IMR-90 (cell line): ENCODE results near the gene PINLYP. TPM values are rescaled to one million over a fixed set of nuclear protein-coding genes. Genes with fewer than 3 reads are reported as not detected.

Experiments
- ATAC-seq: fragments of 200-7000 bp; cut with Tn5 transposase; 2 replicates; pipeline ENCODE4 v1.9.1; 2020; ENCODE audit warnings: low read depth, mild to moderate bottlenecking, moderate library complexity
- BruUV-seq: library from RNA; stranded (reverse); fragments of 400-500 nt; replicated peaks from 2 replicates; lab custom pipeline; 2021; lab: Mats Ljungman, UMichigan
- CTCF ChIA-PET: fragments of 300-600 bp; formaldehyde crosslinking; extraction: SDS; loops from one replicate; lab custom pipeline; 2021; ENCODE audit warnings: antibody characterized with exemption; lab: Yijun Ruan, JAX
- POLR2A ChIA-PET: fragments of 300-600 bp; sonication (Branson Sonifier 250); formaldehyde crosslinking; loops from one replicate; lab custom pipeline; 2022; ENCODE audit warnings: antibody characterized with exemption; ENCODE audit not compliant: unreplicated experiment; lab: Charles Lee
- DNase-seq: peaks from one replicate; pipeline ENCODE4 v3.0.0; 2013
- H2AFZ ChIP-seq: replicated peaks from 2 replicates; pipeline ENCODE3; 2013; ENCODE audit warnings: low read length, mild to moderate bottlenecking; ENCODE audit not compliant: poor library complexity
- H2AK5ac ChIP-seq: 2 replicates; pipeline ENCODE4 v1.6.1; 2013; ENCODE audit warnings: low read depth, low read length, inconsistent platforms
- H2AK9ac ChIP-seq: replicated peaks from 2 replicates; pipeline ENCODE3; 2013; ENCODE audit warnings: mild to moderate bottlenecking, low read depth, low read length, moderate library complexity; ENCODE audit not compliant: poor library complexity
- H2BK120ac ChIP-seq: 2 replicates; pipeline ENCODE4 v1.6.1; 2013; ENCODE audit warnings: low read depth, low read length, inconsistent platforms
- H2BK15ac ChIP-seq: 3 replicates; pipeline ENCODE4 v1.6.1; 2013; ENCODE audit warnings: low read depth, low read length, inconsistent platforms
- H2BK20ac ChIP-seq: 2 replicates; pipeline ENCODE4 v1.6.1; 2013; ENCODE audit warnings: low read depth, mild to moderate bottlenecking, inconsistent platforms, low read length, moderate library complexity
- H2BK5ac ChIP-seq: 2 replicates; pipeline ENCODE4 v1.6.1; 2013; ENCODE audit warnings: mild to moderate bottlenecking, low read depth, low read length, inconsistent platforms; ENCODE audit not compliant: poor library complexity, severe bottlenecking
- H3K14ac ChIP-seq: replicated peaks from 2 replicates; pipeline ENCODE4 v1.6.1; 2013; ENCODE audit warnings: low read depth, low read length, inconsistent platforms
- H3K18ac ChIP-seq: 2 replicates; pipeline ENCODE4 v1.6.1; 2013; ENCODE audit warnings: low read depth, low read length, control low read depth
- H3K23ac ChIP-seq: 2 replicates; pipeline ENCODE4 v1.6.1; 2013; ENCODE audit warnings: low read depth, low read length, inconsistent platforms
- H3K27ac ChIP-seq: 2 replicates; pipeline ENCODE4 v1.5.1; 2013; ENCODE audit warnings: mild to moderate bottlenecking, control low read depth, low read length; ENCODE audit not compliant: insufficient read depth
- H3K27me3 ChIP-seq: 2 replicates; pipeline ENCODE4 v1.6.1; 2013; ENCODE audit warnings: low read length; ENCODE audit not compliant: control insufficient read depth, insufficient read depth
- H3K36me3 ChIP-seq: 2 replicates; pipeline ENCODE4 v1.6.1; 2013; ENCODE audit warnings: low read length, mixed read lengths; ENCODE audit not compliant: control insufficient read depth, insufficient read depth
- H3K4ac ChIP-seq: 2 replicates; pipeline ENCODE4 v1.6.1; 2013; ENCODE audit warnings: low read depth, low read length, inconsistent platforms
- H3K4me1 ChIP-seq: 2 replicates; pipeline ENCODE4 v1.6.1; 2013; ENCODE audit warnings: low read length, mixed read lengths; ENCODE audit not compliant: control insufficient read depth, insufficient read depth
- H3K4me2 ChIP-seq: 2 replicates; pipeline ENCODE4 v1.6.1; 2013; ENCODE audit warnings: low read depth, mild to moderate bottlenecking, control low read depth, low read length, moderate library complexity
- H3K4me3 ChIP-seq: 2 replicates; pipeline ENCODE4 v1.5.1; 2013; ENCODE audit warnings: low read depth, mild to moderate bottlenecking, control low read depth, low read length, moderate library complexity; ENCODE audit not compliant: insufficient read depth
- H3K56ac ChIP-seq: 2 replicates; pipeline ENCODE4 v1.6.1; 2013; ENCODE audit warnings: low read length, inconsistent platforms; ENCODE audit not compliant: insufficient read depth; ENCODE audit errors: extremely low read depth
- H3K79me1 ChIP-seq, 2 experiments: 2 replicates each; pipeline ENCODE4 v1.6.1; 2013; ENCODE audit warnings: low read length in 2 of 2, inconsistent platforms in 1 of 2, low read depth in 1 of 2
- H3K9ac ChIP-seq: 2 replicates; pipeline ENCODE4 v1.6.1; 2013; ENCODE audit warnings: low read depth, low read length, control low read depth
- H3K9me1 ChIP-seq: 2 replicates; pipeline ENCODE4 v1.6.1; 2013; ENCODE audit warnings: low read length, inconsistent platforms; ENCODE audit not compliant: insufficient read depth
- H3K9me3 ChIP-seq: 2 replicates; pipeline ENCODE4 v1.6.1; 2013; ENCODE audit warnings: low read length; ENCODE audit not compliant: control insufficient read depth, insufficient read depth
- H4K20me1 ChIP-seq: 2 replicates; pipeline ENCODE4 v1.6.1; 2013; ENCODE audit warnings: low read length, inconsistent platforms; ENCODE audit not compliant: insufficient read depth
- H4K5ac ChIP-seq: 2 replicates; pipeline ENCODE4 v1.6.1; 2013; ENCODE audit warnings: mild to moderate bottlenecking, low read depth, low read length, control low read depth
- H4K8ac ChIP-seq, 2 experiments: 2 replicates each; pipeline ENCODE4 v1.6.1; 2013; ENCODE audit warnings: low read depth in 2 of 2, low read length in 2 of 2, control low read depth in 1 of 2, inconsistent platforms in 1 of 2
- H4K91ac ChIP-seq: 2 replicates; pipeline ENCODE4 v1.6.1; 2013; ENCODE audit warnings: low read depth, low read length, inconsistent platforms; ENCODE audit not compliant: insufficient read depth
- BHLHE40 ChIP-seq: fragments of 150-350 bp; IDR thresholded peaks from 2 replicates; pipeline ENCODE4 v1.6.1; 2016; ENCODE audit warnings: mild to moderate bottlenecking, low read depth, low read length
- ELK1 ChIP-seq: fragments of 150-350 bp; IDR thresholded peaks from 2 replicates; pipeline ENCODE4 v1.6.1; 2016; ENCODE audit warnings: low read depth, mild to moderate bottlenecking, low read length, moderate library complexity, borderline replicate concordance
- FOS ChIP-seq: fragments of 150-350 bp; IDR thresholded peaks from 2 replicates; pipeline ENCODE4 v1.6.1; 2016; ENCODE audit warnings: low read depth, low read length
- MAFK ChIP-seq: IDR thresholded peaks from 2 replicates; pipeline ENCODE4 v1.6.1; 2012; ENCODE audit warnings: low read depth, low read length, improper control_type of control experiment
- MAZ ChIP-seq: IDR thresholded peaks from 2 replicates; pipeline ENCODE4 v1.6.1; 2012; ENCODE audit warnings: low read depth, mild to moderate bottlenecking, low read length, improper control_type of control experiment, moderate library complexity, borderline replicate concordance
- MXI1 ChIP-seq: IDR thresholded peaks from 2 replicates; pipeline ENCODE4 v1.6.1; 2012; ENCODE audit warnings: low read depth, mild to moderate bottlenecking, low read length, moderate library complexity, borderline replicate concordance
- NFE2L2 ChIP-seq: fragments of 150-350 bp; IDR thresholded peaks from 2 replicates; pipeline ENCODE4 v1.6.1; 2016; ENCODE audit warnings: low read depth, mild to moderate bottlenecking, low read length
- POLR2A ChIP-seq: IDR thresholded peaks from 2 replicates; pipeline ENCODE4 v1.6.1; 2012; ENCODE audit warnings: mild to moderate bottlenecking, low read depth, low read length
- RAD21 ChIP-seq: IDR thresholded peaks from 2 replicates; pipeline ENCODE4 v1.6.1; 2012; ENCODE audit warnings: low read length, improper control_type of control experiment
- RCOR1 ChIP-seq: IDR thresholded peaks from 2 replicates; pipeline ENCODE4 v1.6.1; 2012; ENCODE audit warnings: mild to moderate bottlenecking, low read length, improper control_type of control experiment; ENCODE audit not compliant: insufficient replicate concordance
- RFX5 ChIP-seq: IDR thresholded peaks from 2 replicates; pipeline ENCODE4 v1.8.0; 2012; ENCODE audit warnings: low read depth, mild to moderate bottlenecking, low read length, moderate library complexity
- SMC3 ChIP-seq: fragments of 150-350 bp; IDR thresholded peaks from 2 replicates; pipeline ENCODE4 v1.6.1; 2016; ENCODE audit warnings: low read depth, mild to moderate bottlenecking, antibody characterized with exemption, low read length, moderate library complexity
- WGBS, 2 experiments: methylation state at CpG; one replicate each; pipeline versions ENCODE4 v1.1.5 to v1.1.7; 2013; ENCODE audit warnings: missing lambda C conversion rate in 2 of 2; ENCODE audit not compliant: insufficient read length in 1 of 2; ENCODE audit errors: extremely low coverage in 2 of 2; 5-methylcytosine and 5-hydroxymethylcytosine counted together
- dilution Hi-C: fragments of 300-500 bp; cut with HindIII; formaldehyde crosslinking; loops from one replicate; pipeline ENCODE4 v1.14.3; 2018; ENCODE audit warnings: low sequenced_read_pairs; ENCODE audit not compliant: unreplicated experiment
- in situ Hi-C: fragments of 300-500 bp; cut with MboI; formaldehyde crosslinking; loops from 3 replicates; pipeline ENCODE4 v1.14.3; 2019; ENCODE audit warnings: low sequenced_read_pairs, inconsistent platforms, mixed read lengths
- intact Hi-C: fragments of 100-400 bp; cut with micrococcal nuclease; formaldehyde crosslinking; loops from 2 replicates; pipeline ENCODE4 v1.10.0; 2022
- polyA plus RNA-seq, 3 experiments: library from polyadenylated mRNA; depleted of rRNA; stranded (reverse); fragments of >200 nt; gene quantifications; 2 replicates each; pipeline ENCODE4 v1.2.3, GENCODE V29; 2012; ENCODE audit warnings: low replicate concordance in 1 of 3
- total RNA-seq: library from RNA; depleted of rRNA; stranded (reverse); fragments of >200 nt; gene quantifications from 2 replicates; pipeline ENCODE4 v1.2.3, GENCODE V29; 2012

The PINLYP gene
- total and polyA plus RNA-seq, 2 of the 4 experiments (the other 2 are of a cell fraction), result 0.54 to 1.4 TPM

GRCh38 chr19:43586346-43586745 is 10.7 kb downstream of the PINLYP start:
- H3K4me3 ChIP-seq, result no peak overlapping the region
- intact Hi-C loops (no loop called here), in situ Hi-C loops (no loop called here), dilution Hi-C loops (no loop called here)
- H2BK20ac ChIP-seq, result no peak overlapping the region
- no peak overlapping the region for H2BK120ac ChIP-seq
- no peaks in the 10 kb centered on the region for H3K27me3 ChIP-seq
- peaks cover 11 to 45% of the 10 kb centered on the region in 2 experiments for H3K79me1 ChIP-seq
- H3K36me3 ChIP-seq, result peaks cover 28% of the 10 kb centered on the region
- ATAC-seq, result no peak
- no peak for DNase-seq
- H3K9ac ChIP-seq, result no peak overlapping the region
- no peaks in the 10 kb centered on the region for H3K9me3 ChIP-seq
- TF ChIP-seq MAFK (no peak), ELK1 (no peak), MAZ (no peak), RAD21 (no peak), SMC3 (no peak), NFE2L2 (no peak), FOS (no peak), BHLHE40 (no peak), RCOR1 (no peak), MXI1 (no peak), POLR2A (no peak), RFX5 (no peak)
- H2AFZ ChIP-seq, result no peak overlapping the region
- no peak overlapping the region for H2AK5ac ChIP-seq
- H2BK15ac ChIP-seq, result no peak overlapping the region
- BruUV-seq, result no TSS peak
- H4K8ac ChIP-seq, result no peak overlapping the region
- WGBS, 2 experiments, result 100% methylated on average over 1 of the region's 2 CpGs; no CpG with 5 or more reads in 1 of the 2 experiments
- H3K4ac ChIP-seq, result no peak overlapping the region
- H3K18ac ChIP-seq, result no peak overlapping the region
- H3K23ac ChIP-seq, result no peak overlapping the region
- no peak overlapping the region for H3K27ac ChIP-seq
- no peak overlapping the region for H2AK9ac ChIP-seq
- no peak overlapping the region for H2BK5ac ChIP-seq
- ChIA-PET POLR2A (no interaction called here), CTCF (interaction anchor here (1.0 kb wide), 1 partner anchor 9 kb away, joined by 3 read pairs; no protein-coding TSS in a partner anchor)
- H4K20me1 ChIP-seq, result peaks cover 10% of the 10 kb centered on the region
- H3K56ac ChIP-seq, result no peak overlapping the region
- no peak overlapping the region for H3K14ac ChIP-seq
- H3K9me1 ChIP-seq, result peaks cover 11% of the 10 kb centered on the region
- no peak overlapping the region for H4K91ac ChIP-seq
- no peak overlapping the region for H4K5ac ChIP-seq
- H3K4me1 ChIP-seq, result no peaks in the 10 kb centered on the region
- H3K4me2 ChIP-seq, result no peak overlapping the region
